GM12878 (cell line): Measurements from ENCODE around the gene GAS2L2. TPM values are rescaled to one million over a fixed set of nuclear protein-coding genes. Genes with fewer than 3 reads are reported as not detected.
"Not testable (repeated sequence)": the region's sequence is repeated elsewhere in the genome, so short reads cannot be mapped to it uniquely, and the experiment has no call there.

ENCODE experiments used
- ATAC-seq: fragments of 200-7000 bp; cut with Tn5 transposase; 3 replicates; pipeline ENCODE4 v1.9.1; 2020; ENCODE audit warnings: mild to moderate bottlenecking, moderate library complexity
- BruUV-seq: library from RNA; stranded (reverse); fragments of 400-500 nt; replicated peaks from 2 replicates; lab custom pipeline; 2021; lab: Mats Ljungman, UMichigan
- CTCF ChIA-PET: fragments of 300-600 bp; sonication (Branson Sonifier 250); formaldehyde crosslinking; extraction: SDS; loops from one replicate; lab custom pipeline; 2021; ENCODE audit warnings: inconsistent platforms; lab: Yijun Ruan, JAX
- POLR2A ChIA-PET: fragments of 350-600 bp; formaldehyde crosslinking; extraction: SDS; loops from one replicate; lab custom pipeline; 2021; ENCODE audit warnings: inconsistent platforms; lab: Charles Lee
- RAD21 ChIA-PET: fragments of 300-600 bp; sonication (Branson Sonifier 250); formaldehyde crosslinking; loops from one replicate; lab custom pipeline; 2023; ENCODE audit warnings: antibody characterized with exemption; ENCODE audit not compliant: unreplicated experiment; lab: Charles Lee
- SMC1A ChIA-PET: fragments of 300-600 bp; sonication (Branson Sonifier 250); formaldehyde crosslinking; loops from one replicate; lab custom pipeline; 2023; ENCODE audit not compliant: unreplicated experiment, uncharacterized antibody; lab: Charles Lee
- DNase-seq: peaks from one replicate; pipeline ENCODE4 v3.0.0-alpha.2; 2011; ENCODE audit warnings: low read depth, low spot score
- FAIRE-seq: peaks from 3 replicates; lab custom pipeline; 2011; peaks lifted over from hg19 to GRCh38; lab: Jason Lieb, UNC
- H2AFZ ChIP-seq: 2 replicates; pipeline ENCODE4 v1.6.0; 2011; ENCODE audit warnings: low read depth, low read length, control low read depth; ENCODE audit not compliant: control insufficient read depth
- H3K27ac ChIP-seq: 2 replicates; pipeline ENCODE4 v1.5.1; 2011; ENCODE audit warnings: control low read depth; ENCODE audit not compliant: control insufficient read depth, insufficient read depth
- H3K27me3 ChIP-seq, 2 experiments: replicated peaks in 1 of 2; 2 replicates each; pipeline versions ENCODE4 v1.6.0 to v1.6.1; 2011; ENCODE audit warnings: low read length in 1 of 2; ENCODE audit not compliant: control insufficient read depth in 2 of 2, insufficient read depth in 2 of 2
- H3K36me3 ChIP-seq, 2 experiments: 2 replicates each; pipeline ENCODE4 v1.5.1; 2011; ENCODE audit warnings: low read length in 1 of 2; ENCODE audit not compliant: control insufficient read depth in 2 of 2, insufficient read depth in 2 of 2
- H3K4me1 ChIP-seq: 2 replicates; pipeline ENCODE4 v1.6.1; 2011; ENCODE audit warnings: mild to moderate bottlenecking, low read length, moderate library complexity, mixed read lengths; ENCODE audit not compliant: control insufficient read depth, insufficient read depth
- H3K4me2 ChIP-seq: 2 replicates; pipeline ENCODE4 v1.6.0; 2011; ENCODE audit warnings: control low read depth; ENCODE audit not compliant: control insufficient read depth, insufficient read depth
- H3K4me3 ChIP-seq: fragments of 200-600 bp; sonication (generic); 2 replicates; pipeline ENCODE4 v1.5.1; 2016
- H3K79me2 ChIP-seq: 2 replicates; pipeline ENCODE4 v1.6.0; 2011; ENCODE audit warnings: low read length; ENCODE audit not compliant: control insufficient read depth, insufficient read depth
- H3K9ac ChIP-seq: 2 replicates; pipeline ENCODE4 v1.8.0; 2011; ENCODE audit warnings: low read length, control low read depth, mixed read lengths; ENCODE audit not compliant: control insufficient read depth, insufficient read depth
- H3K9me3 ChIP-seq: replicated peaks from 3 replicates; pipeline ENCODE4 v1.5.1; 2011; ENCODE audit warnings: mild to moderate bottlenecking, low read length; ENCODE audit not compliant: control insufficient read depth, insufficient read depth
- H4K20me1 ChIP-seq: 2 replicates; pipeline ENCODE4 v1.6.0; 2011; ENCODE audit not compliant: control insufficient read depth, insufficient read depth
- BACH1 ChIP-seq: fragments of 450-650 bp; IDR thresholded peaks from 2 replicates; pipeline ENCODE4 v1.6.1; 2017; ENCODE audit warnings: mild to moderate bottlenecking, borderline replicate concordance
- ELK1 ChIP-seq: IDR thresholded peaks from 2 replicates; pipeline ENCODE4 v1.6.1; 2012; ENCODE audit warnings: low read depth, low read length, improper control_type of control experiment
- IRF4 ChIP-seq: IDR thresholded peaks from 2 replicates; pipeline ENCODE4 v1.6.1; 2011; ENCODE audit warnings: low read depth, low read length
- LARP7 ChIP-seq: fragments of 450-650 bp; IDR thresholded peaks from 2 replicates; pipeline ENCODE4 v1.6.1; 2017; ENCODE audit warnings: mild to moderate bottlenecking
- WGBS: methylation state at CpG from one replicate; pipeline ENCODE4 v1.1.6; 2016; ENCODE audit warnings: low lambda C conversion rate; ENCODE audit not compliant: insufficient replicate concordance, insufficient coverage; ENCODE audit errors: missing lambda C conversion rate; 5-methylcytosine and 5-hydroxymethylcytosine counted together
- in situ Hi-C: fragments of 300-500 bp; cut with MboI; formaldehyde crosslinking; loops from 9 replicates; pipeline ENCODE4 v1.14.3; 2018; ENCODE audit warnings: mixed read lengths
- intact Hi-C: fragments of 100-400 bp; cut with micrococcal nuclease; formaldehyde crosslinking; loops from one replicate; pipeline ENCODE4 v1.14.2; 2022; ENCODE audit not compliant: unreplicated experiment
- polyA plus RNA-seq, 11 experiments: library from polyadenylated mRNA; depleted of rRNA in 4 of 11; unstranded in 6 of 11; stranded (reverse) in 5 of 11; fragments of >200 nt; fragmentation: Nextera tagmentation in 4 of 11; fragmentation: Illumina TruSeq in 1 of 11; extraction: Ambion mirVana in 4 of 11; extraction: Trizol in 1 of 11; gene quantifications; 1 replicate in 1 of 11; 2 replicates in 10 of 11; pipeline versions ENCODE4 v1.2.1 to v1.2.3, GENCODE V29; 2011 to 2016; ENCODE audit warnings: inconsistent platforms in 2 of 11, missing spikeins in 2 of 11, low read depth in 1 of 11
- total RNA-seq, 4 experiments: library from RNA; depleted of rRNA in 3 of 4; stranded (reverse); fragments of >200 nt in 3 of 4; fragmentation: Illumina TruSeq in 1 of 4; extraction: Trizol in 1 of 4; gene quantifications; 2 replicates each; pipeline versions ENCODE4 v1.2.1 to v1.2.3, GENCODE V29; 2013 to 2021

GAS2L2 gene
- total and polyA plus RNA-seq, 10 of the 15 experiments (the other 5 are each of a cell fraction or from before 2014, with no cell fraction given) = 0.01 TPM; not detected in 9

DNA sequence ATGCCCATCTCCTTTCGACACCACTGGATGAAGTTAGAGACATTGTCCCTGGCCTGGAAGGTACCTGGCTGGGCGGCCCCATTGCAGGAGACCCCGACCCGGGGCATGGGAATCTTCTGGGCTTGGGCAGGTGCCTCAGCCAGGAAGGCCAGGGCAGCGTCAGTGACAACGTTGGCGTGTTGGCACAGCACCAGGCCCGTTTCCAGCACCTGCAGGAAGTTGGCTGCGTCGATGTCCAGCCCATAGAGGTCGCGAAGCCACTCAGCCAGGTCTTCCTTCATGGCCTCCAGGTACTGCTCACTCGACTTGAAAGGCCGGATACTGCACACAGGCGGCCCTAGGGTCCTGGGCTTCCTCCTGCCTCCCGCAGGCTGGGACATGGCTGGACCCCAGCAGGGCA lies 568 bp downstream of the GAS2L2 start:
- no TSS peak for BruUV-seq
- ChIA-PET SMC1A (no interaction called here), CTCF (interaction anchor here (0.7 to 2.3 kb wide), 3 partner anchors 11 to 30 kb away, joined by 3 to 7 read pairs (median 4); no protein-coding TSS in a partner anchor), POLR2A (no interaction called here), RAD21 (no interaction called here)
- Histone ChIP-seq H3K4me1 (no peaks in the 10 kb centered on the region), H3K36me3 (no peaks in the 10 kb centered on the region), H3K27me3 (peaks cover 0 to 6% of the 10 kb centered on the region in 2 experiments; a peak in 3 of 4 replicates), H3K9me3 (no peaks in the 10 kb centered on the region), H3K9ac (no peak overlapping the region), H2AFZ (no peak overlapping the region), H3K79me2 (no peaks in the 10 kb centered on the region), H4K20me1 (no peaks in the 10 kb centered on the region), H3K27ac (no peak overlapping the region), H3K4me3 (no peak overlapping the region), H3K4me2 (no peak overlapping the region)
- intact Hi-C loops = no loop called here
- no peak for DNase-seq
- WGBS = 14% methylated on average over 16 of the region's 16 CpGs
- FAIRE-seq = no peak
- no peak for ATAC-seq
- in situ Hi-C loops = no loop called here
- TF ChIP-seq IRF4 = no peak
- TF ChIP-seq ELK1 = no peak
- TF ChIP-seq BACH1 = no peak
- no peak for TF ChIP-seq LARP7

DNA sequence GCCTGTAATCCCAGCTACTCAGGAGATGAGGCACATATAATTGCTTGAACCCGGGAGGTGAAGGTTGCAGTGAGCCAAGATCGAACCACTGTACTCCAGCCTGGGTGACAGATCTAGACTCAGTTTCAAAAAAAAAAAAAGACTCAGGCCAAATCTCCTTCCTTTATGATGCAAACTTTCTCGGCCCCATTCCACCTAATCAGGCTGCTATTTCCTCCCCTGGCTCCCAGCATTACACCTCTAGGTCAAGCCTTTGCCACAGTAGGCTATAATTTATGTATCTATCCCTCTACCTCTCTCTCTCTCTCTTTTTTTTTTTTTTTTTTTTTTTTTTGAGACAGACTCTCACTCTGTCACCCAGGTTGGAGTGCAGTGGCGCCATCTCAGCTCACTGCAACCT lies 1.5 kb downstream of the GAS2L2 start:
- in situ Hi-C loops, H4K20me1 ChIP-seq, FAIRE-seq, H3K27ac ChIP-seq, ATAC-seq, H3K27me3 ChIP-seq, intact Hi-C loops, H2AFZ ChIP-seq, H3K4me2 ChIP-seq, H3K4me3 ChIP-seq, H3K36me3 ChIP-seq, H3K4me1 ChIP-seq, SMC1A ChIA-PET, DNase-seq, BruUV-seq, H3K9ac ChIP-seq, RAD21 ChIA-PET, H3K79me2 ChIP-seq, H3K9me3 ChIP-seq, POLR2A ChIA-PET: not testable (repeated sequence)
- CTCF ChIA-PET = interaction anchor here (0.7 to 2.3 kb wide), 3 partner anchors 12 to 31 kb away, joined by 3 to 7 read pairs (median 4); no protein-coding TSS in a partner anchor
- WGBS = 68% methylated on average over 4 of the region's 4 CpGs
